GM12865 (cell line): ENCODE data around the gene TNNI3K.

Experiments
- DNase-seq: peaks from one replicate; pipeline ENCODE4 v3.0.0; 2010; ENCODE audit warnings: low read depth
- H3K4me3 ChIP-seq: 2 replicates; pipeline ENCODE4 v1.5.1; 2011; ENCODE audit warnings: mild to moderate bottlenecking, low read depth, low read length, control low read depth
- CTCF ChIP-seq: IDR thresholded peaks from 2 replicates; pipeline ENCODE4 v1.5.1; 2011; ENCODE audit warnings: low read length, control low read depth, low read depth, inconsistent platforms; ENCODE audit not compliant: insufficient read depth; ENCODE audit errors: missing control alignments

Gene TNNI3K

GRCh38 chr1:74427681-74428080 lies 192.5 kb downstream of the TNNI3K start:
- no peak for TF ChIP-seq CTCF
- no peak overlapping the region for H3K4me3 ChIP-seq
- no peak for DNase-seq

- no peak for TF ChIP-seq CTCF
- H3K4me3 ChIP-seq: no peak overlapping the region
- DNase-seq: no peak
These were observed 194.4 kb downstream of the TNNI3K start for GRCh38 chr1:74429580-74429979.

GRCh38 chr1:74430342-74430934 lies 195.3 kb downstream of the TNNI3K start:
- no peak for DNase-seq
- no peak for TF ChIP-seq CTCF
- H3K4me3 ChIP-seq: no peak overlapping the region

- H3K4me3 ChIP-seq: no peak overlapping the region
- no peak for DNase-seq
- no peak for TF ChIP-seq CTCF
These were observed 196.3 kb downstream of the TNNI3K start for GRCh38 chr1:74431531-74431930.

- TF ChIP-seq CTCF: no peak
- H3K4me3 ChIP-seq: no peak overlapping the region
- DNase-seq: no peak
These were observed 197.1 kb downstream of the TNNI3K start for GRCh38 chr1:74432325-74432724.

GRCh38 chr1:74434321-74434720 lies 199.1 kb downstream of the TNNI3K start:
- no peak for TF ChIP-seq CTCF
- H3K4me3 ChIP-seq: no peak overlapping the region
- no peak for DNase-seq

GRCh38 chr1:74436078-74436477 lies 200.9 kb downstream of the TNNI3K start:
- no peak for DNase-seq
- TF ChIP-seq CTCF: no peak
- no peak overlapping the region for H3K4me3 ChIP-seq
